Nephron (organoid): Measurements from ENCODE around the gene PLCB4.

Experiments used
- H3K27ac Mint-ChIP-seq, 3 experiments: 2 replicates each; pipeline ENCODE4 v1.8.0; 2020; ENCODE audit warnings: mixed read lengths in 3 of 3, mild to moderate bottlenecking in 2 of 3, moderate library complexity in 1 of 3
- H3K27me3 Mint-ChIP-seq: 2 replicates; pipeline ENCODE4 v1.8.0; 2021; ENCODE audit warnings: low read depth, mild to moderate bottlenecking, moderate library complexity, mixed read lengths
- H3K36me3 Mint-ChIP-seq: 2 replicates; pipeline ENCODE4 v1.8.0; 2020; ENCODE audit warnings: low read depth, mixed read lengths
- H3K4me1 Mint-ChIP-seq: 2 replicates; pipeline ENCODE4 v1.8.0; 2020; ENCODE audit warnings: mixed read lengths
- H3K4me3 Mint-ChIP-seq, 3 experiments: 2 replicates each; pipeline ENCODE4 v1.8.0; 2020; ENCODE audit warnings: mild to moderate bottlenecking in 3 of 3, mixed read lengths in 3 of 3, moderate library complexity in 2 of 3
- H3K9me3 Mint-ChIP-seq: 2 replicates; pipeline ENCODE4 v1.8.0; 2020; ENCODE audit warnings: mixed read lengths
- TF ChIP-seq, protein P1 (sequence below), 3 experiments: fragments of 200-600 bp; sonication (generic); IDR thresholded peaks; one replicate each; pipeline ENCODE4 v1.5.0; 2021; ENCODE audit warnings: antibody characterized with exemption in 3 of 3; ENCODE audit not compliant: unreplicated experiment in 3 of 3

The PLCB4 gene

DNA sequence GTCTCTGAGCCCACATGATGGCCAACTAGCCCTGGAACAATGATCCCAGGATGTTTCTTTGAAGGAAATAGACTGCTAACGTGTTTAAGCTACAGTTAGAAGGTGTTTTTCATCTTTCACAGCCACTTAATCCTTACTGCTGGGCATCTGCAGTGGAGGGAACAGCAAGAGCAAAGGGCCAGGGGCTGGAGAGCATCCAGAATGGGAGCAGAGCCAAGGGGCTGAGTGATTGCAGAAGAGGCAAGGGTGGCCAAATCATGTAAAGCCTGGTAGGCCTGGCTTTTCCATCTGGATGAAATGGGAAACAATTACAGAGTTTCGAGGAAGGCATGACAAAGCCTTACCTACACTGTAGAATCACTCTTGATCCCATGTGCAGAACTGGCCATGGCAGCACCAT lies 426.8 kb downstream of the PLCB4 start:
- Mint-ChIP-seq H3K4me1 (peaks cover 19% of the 10 kb centered on the region), H3K27me3 (no peaks in the 10 kb centered on the region), H3K27ac (no peak overlapping the region), H3K4me3 (no peak overlapping the region), H3K36me3 (no peaks in the 10 kb centered on the region), H3K9me3 (no peaks in the 10 kb centered on the region)
- TF ChIP-seq, protein P1, sequence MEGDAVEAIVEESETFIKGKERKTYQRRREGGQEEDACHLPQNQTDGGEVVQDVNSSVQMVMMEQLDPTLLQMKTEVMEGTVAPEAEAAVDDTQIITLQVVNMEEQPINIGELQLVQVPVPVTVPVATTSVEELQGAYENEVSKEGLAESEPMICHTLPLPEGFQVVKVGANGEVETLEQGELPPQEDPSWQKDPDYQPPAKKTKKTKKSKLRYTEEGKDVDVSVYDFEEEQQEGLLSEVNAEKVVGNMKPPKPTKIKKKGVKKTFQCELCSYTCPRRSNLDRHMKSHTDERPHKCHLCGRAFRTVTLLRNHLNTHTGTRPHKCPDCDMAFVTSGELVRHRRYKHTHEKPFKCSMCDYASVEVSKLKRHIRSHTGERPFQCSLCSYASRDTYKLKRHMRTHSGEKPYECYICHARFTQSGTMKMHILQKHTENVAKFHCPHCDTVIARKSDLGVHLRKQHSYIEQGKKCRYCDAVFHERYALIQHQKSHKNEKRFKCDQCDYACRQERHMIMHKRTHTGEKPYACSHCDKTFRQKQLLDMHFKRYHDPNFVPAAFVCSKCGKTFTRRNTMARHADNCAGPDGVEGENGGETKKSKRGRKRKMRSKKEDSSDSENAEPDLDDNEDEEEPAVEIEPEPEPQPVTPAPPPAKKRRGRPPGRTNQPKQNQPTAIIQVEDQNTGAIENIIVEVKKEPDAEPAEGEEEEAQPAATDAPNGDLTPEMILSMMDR (IDR thresholded peaks at IDR 0.05; ENCODE audit: unreplicated experiment in 3 of 3) = no peak

DNA sequence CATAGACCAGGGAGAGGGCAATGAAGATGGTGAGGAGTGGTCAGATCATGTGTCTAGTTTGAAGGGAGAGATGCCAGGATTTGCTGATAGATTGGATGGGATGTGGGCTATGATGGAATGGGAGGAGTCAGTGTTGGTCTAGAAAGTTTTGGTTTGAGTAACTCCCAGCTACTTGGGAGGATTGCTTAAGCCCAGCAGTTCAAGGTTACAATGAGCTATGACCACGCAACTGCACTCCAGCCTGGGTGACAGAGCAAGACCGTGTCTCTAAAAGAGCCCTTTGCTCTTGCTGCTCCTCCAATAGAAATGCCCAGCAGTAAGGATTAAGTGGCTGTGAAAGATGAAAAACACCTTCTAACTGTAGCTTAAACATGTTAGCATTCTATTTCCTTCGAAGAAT lies 427.3 kb downstream of the PLCB4 start:
- TF ChIP-seq, protein P1 (IDR thresholded peaks at IDR 0.05; ENCODE audit: unreplicated experiment in 3 of 3) = no peak
- Mint-ChIP-seq H3K9me3 (no peaks in the 10 kb centered on the region), H3K27ac (no peak overlapping the region), H3K4me3 (no peak overlapping the region), H3K36me3 (no peaks in the 10 kb centered on the region), H3K27me3 (no peaks in the 10 kb centered on the region), H3K4me1 (peaks cover 19% of the 10 kb centered on the region)

DNA sequence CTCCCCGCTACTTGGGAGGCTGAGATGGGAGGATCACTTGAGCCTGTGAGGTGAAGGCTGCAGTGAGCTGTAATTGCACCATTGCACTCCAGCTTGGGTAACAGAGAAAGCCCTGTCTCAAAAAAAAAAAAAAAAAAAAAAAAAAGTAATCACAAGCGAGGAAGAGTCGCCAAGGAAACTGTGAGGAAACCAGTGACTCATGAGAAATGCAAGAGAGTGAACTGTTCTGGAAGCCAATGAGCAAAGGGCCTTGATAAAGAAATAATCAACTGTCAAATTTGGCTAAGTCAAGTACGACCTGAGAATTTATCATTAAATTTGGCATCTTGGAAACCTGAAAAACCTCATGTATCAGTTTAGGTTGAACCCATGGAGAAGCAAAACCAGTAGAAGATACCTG lies 429.4 kb downstream of the PLCB4 start:
- no peak overlapping the region for H3K27ac Mint-ChIP-seq
- TF ChIP-seq, protein P1 (IDR thresholded peaks at IDR 0.05; ENCODE audit: unreplicated experiment in 3 of 3) = no peak
- H3K9me3 Mint-ChIP-seq = no peaks in the 10 kb centered on the region
- H3K4me1 Mint-ChIP-seq = peaks cover 13% of the 10 kb centered on the region
- H3K27me3 Mint-ChIP-seq = peaks cover 5% of the 10 kb centered on the region
- H3K4me3 Mint-ChIP-seq = no peak overlapping the region
- no peaks in the 10 kb centered on the region for H3K36me3 Mint-ChIP-seq

DNA sequence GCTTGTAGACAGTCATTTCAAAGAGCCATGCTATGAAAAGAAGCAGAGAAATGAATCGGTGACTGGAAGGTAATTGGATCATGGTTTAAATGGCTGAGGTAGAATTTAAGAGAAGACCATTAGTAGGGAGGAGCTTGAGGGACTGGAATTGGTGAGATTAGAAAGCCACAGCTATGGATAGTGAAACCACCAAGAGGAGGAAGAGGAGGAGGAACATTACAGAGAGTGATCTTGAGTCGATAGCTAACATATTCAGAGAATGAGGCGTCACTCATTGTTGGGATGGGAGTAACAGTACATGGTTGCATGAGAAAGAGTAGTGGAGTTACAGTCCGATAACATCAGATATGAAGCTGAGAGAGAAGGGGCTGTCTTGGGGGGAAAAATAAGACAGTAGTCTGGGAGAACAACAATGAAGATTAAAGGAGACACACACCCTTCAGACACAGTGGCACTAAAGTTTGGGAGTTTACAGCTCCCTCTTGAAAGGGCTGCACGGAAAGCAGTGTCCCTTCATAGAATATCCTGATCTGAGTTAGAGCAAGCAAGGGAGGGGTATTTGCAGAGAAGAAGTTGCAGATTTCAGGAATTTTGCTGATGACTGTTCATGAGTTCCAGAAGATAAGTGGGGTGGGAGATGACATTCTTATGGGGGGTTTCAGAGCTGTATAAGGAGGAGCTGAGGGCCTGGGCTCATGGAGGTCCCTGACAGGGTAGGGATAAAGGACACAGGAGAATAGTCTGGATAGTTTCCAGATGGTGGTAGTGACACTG lies 430.4 kb downstream of the PLCB4 start:
- no peaks in the 10 kb centered on the region for H3K36me3 Mint-ChIP-seq
- H3K9me3 Mint-ChIP-seq = no peaks in the 10 kb centered on the region
- TF ChIP-seq, protein P1 (IDR thresholded peaks at IDR 0.05; ENCODE audit: unreplicated experiment in 3 of 3) = no peak
- peaks cover 3% of the 10 kb centered on the region for H3K4me1 Mint-ChIP-seq
- no peak overlapping the region for H3K4me3 Mint-ChIP-seq
- H3K27ac Mint-ChIP-seq = no peak overlapping the region
- H3K27me3 Mint-ChIP-seq = peaks cover 12% of the 10 kb centered on the region

DNA sequence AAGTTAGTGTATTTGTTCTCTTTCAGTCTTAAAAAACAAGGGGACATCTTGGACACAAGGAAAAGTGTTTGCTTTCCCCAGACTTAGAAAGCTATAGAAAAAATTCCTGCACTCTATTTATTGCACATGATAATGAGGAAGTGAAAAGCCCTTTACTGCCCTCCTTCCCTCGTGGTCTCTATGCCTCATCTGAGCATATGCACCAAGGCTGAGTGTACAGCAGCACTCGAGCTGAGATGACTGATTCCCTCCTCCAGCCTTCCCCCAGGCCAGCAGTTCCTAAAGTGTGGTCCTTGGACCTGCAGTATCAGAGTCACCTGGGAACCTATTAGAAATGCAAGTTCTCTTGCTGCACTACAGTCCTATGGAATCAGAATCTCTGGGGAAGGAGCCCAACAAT lies 431.2 kb downstream of the PLCB4 start:
- Mint-ChIP-seq H3K4me1 (no peaks in the 10 kb centered on the region), H3K36me3 (no peaks in the 10 kb centered on the region), H3K9me3 (no peaks in the 10 kb centered on the region), H3K4me3 (no peak overlapping the region), H3K27ac (no peak overlapping the region), H3K27me3 (peaks cover 18% of the 10 kb centered on the region)
- TF ChIP-seq, protein P1 (IDR thresholded peaks at IDR 0.05; ENCODE audit: unreplicated experiment in 3 of 3) = no peak

DNA sequence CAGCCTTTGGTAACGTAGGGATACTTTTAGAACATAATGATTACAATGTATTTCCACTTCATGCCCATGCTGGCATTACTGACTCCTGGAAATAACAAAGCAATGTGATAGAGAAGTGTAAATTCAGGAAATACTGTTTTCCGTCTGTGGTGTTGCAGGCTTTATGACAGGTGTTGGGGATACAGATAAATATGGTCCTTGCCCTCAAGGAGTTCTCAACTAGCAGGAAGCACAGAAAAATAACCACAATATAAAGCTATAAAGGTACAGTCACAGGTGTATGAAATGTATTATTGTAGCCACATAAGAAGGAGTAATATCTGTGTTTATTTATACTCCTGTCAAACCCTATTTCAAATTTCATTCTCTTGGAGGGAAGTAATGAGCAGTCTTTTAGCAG lies 432.6 kb downstream of the PLCB4 start:
- Mint-ChIP-seq H3K36me3 (no peaks in the 10 kb centered on the region), H3K27me3 (peaks cover 28% of the 10 kb centered on the region), H3K9me3 (no peaks in the 10 kb centered on the region), H3K4me3 (no peak overlapping the region), H3K4me1 (no peaks in the 10 kb centered on the region), H3K27ac (no peak overlapping the region)
- TF ChIP-seq, protein P1 (IDR thresholded peaks at IDR 0.05; ENCODE audit: unreplicated experiment in 3 of 3) = no peak
